ENCODE measurements around the gene EDEM1.

EDEM1 gene

DNA sequence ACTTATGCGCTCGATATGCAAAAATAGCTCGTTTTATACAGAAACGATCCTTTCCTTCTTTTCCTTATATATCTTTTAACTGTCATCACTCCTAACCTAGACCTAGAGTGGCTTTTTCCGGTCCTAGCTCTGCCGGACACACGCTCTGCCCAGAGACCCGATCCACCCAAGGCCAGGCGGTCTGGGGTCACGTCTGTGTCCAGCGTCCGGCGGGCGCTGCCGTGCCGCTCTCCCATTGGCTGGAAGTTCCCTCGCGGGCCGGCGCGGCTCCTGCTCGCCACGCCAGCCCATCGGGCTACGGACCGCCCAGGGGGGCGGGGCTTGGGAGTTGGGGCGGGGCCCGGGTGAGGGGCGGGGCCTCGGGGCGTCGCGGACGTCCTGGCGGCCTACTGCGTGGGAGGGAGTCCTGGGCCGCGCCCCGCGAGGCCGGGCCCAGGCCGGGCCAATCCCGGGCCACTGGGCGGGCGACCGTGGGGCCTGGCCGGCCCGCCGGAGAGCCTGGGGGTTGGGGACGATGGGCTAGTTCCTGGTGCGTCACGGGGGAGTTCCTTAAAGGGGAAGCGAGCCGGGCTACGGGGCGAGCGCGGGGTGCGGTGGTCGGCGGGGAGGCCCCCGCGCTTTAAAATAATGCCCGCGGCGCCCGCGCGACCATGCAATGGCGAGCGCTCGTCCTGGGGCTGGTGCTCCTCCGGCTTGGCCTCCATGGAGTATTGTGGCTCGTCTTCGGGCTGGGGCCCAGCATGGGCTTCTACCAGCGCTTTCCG is at the start of gene EDEM1:
EDEM1 (plus strand) TSS at position 552 of the 764 bp plus-strand sequence; CDS start at position 651, 99 bp downstream.
- TF ChIP-seq, protein P1, sequence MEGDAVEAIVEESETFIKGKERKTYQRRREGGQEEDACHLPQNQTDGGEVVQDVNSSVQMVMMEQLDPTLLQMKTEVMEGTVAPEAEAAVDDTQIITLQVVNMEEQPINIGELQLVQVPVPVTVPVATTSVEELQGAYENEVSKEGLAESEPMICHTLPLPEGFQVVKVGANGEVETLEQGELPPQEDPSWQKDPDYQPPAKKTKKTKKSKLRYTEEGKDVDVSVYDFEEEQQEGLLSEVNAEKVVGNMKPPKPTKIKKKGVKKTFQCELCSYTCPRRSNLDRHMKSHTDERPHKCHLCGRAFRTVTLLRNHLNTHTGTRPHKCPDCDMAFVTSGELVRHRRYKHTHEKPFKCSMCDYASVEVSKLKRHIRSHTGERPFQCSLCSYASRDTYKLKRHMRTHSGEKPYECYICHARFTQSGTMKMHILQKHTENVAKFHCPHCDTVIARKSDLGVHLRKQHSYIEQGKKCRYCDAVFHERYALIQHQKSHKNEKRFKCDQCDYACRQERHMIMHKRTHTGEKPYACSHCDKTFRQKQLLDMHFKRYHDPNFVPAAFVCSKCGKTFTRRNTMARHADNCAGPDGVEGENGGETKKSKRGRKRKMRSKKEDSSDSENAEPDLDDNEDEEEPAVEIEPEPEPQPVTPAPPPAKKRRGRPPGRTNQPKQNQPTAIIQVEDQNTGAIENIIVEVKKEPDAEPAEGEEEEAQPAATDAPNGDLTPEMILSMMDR (IDR thresholded peaks at IDR 0.05; ENCODE audit: extremely low read depth, missing control alignments), result no peak
- DNase-seq (ENCODE audit: low spot score), result peak; percentile 99

DNA sequence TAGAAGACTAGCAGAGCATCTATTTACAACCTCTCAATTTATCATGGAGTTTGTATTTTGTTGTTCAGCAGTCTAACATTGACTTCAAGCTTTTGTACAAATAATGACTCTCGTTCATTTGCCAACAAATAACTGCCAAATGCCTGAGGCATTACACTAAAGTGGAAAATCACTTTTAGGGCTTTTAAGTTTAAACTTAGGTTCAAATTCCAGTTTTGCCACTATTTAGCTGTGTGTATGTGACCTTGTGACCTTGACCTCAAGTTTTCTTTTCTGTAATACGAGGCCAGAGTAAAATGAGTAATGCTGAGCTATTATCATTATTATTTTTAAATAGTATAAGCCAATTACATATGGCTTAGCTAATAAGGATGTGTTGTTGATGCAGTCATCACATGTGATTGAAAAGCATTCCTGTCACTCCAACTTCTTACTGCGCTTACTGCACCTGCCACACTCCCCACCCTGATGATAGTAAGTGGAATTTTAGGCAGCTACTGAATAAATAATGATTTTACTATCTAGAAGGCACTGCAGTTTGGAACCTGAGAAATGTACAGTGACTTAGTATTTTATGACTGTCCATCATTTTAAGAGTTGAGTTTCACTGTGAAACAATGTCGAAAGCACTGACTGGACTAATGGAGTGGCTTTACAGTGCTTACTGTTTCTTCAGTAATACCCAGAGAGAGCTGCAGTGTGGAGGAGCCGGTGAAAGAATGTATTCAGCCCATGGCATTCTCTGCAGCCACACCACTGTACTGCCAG is 49.1 kb upstream of the EDEM1 start:
- TF ChIP-seq, protein P1 (IDR thresholded peaks at IDR 0.05; ENCODE audit: extremely low read depth, missing control alignments), result no peak
- DNase-seq (ENCODE audit: low spot score), result no peak

DNA sequence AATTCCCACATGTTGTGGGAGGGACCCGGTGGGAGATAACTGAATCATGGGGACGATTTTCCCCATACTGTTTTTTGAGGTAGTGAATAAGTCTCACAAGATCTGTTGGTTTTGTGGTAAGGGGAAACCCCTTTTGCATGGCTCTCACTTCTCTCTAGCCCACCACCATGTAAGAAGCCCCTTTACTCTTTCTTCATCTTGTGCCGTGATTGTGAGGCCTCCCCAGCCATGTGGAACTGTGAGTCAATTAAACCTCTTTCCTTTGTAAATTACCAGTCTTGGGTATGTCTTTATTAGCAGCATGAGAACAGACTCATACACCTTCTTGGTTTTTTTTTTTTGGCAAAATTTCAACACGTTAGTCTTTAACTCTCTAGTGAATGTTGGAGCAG is 47.3 kb upstream of the EDEM1 start:
- TF ChIP-seq, protein P1 (IDR thresholded peaks at IDR 0.05; ENCODE audit: extremely low read depth, missing control alignments), result no peak
- no peak for DNase-seq (ENCODE audit: low spot score)

DNA sequence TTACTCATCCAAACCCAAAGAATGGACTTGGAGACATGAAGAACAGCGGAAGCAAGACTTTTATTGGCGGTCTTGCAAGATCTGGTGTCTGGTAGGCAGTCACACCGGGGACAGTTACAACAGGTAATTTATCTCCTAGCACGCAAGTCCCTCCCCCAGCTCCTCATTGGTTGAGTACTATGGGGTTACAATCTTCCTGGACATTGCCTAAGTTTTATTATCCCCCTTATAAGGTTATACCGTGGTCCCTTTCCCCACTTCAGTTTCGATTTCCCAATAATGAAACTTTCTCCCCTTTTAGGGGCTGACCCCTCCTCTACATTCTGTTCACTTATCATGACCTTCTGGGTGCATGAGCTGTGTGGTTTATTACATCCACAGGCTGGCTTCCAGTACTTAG is 46.7 kb upstream of the EDEM1 start:
- TF ChIP-seq, protein P1 (IDR thresholded peaks at IDR 0.05; ENCODE audit: extremely low read depth, missing control alignments), result no peak
- DNase-seq (ENCODE audit: low spot score), result no peak

DNA sequence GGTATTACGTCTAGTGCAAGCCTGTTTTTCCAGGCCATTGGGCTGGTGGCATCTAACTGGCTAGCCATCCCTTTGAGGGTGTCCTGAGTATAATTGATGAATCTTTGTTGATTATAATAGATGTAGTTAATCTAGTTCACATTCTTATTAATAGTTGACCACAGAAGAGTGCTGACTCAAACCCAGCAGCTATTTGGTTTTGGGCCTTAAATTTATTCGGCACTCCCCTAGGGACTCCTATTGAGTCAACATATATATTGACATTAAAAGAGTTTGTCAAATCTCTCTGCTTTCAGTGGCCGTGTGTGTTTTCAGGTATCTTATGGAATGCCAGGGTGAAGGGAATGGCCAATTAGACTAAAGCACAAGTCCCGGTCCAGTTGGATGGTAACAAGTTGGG is 45.7 kb upstream of the EDEM1 start:
- no peak for DNase-seq (ENCODE audit: low spot score)
- TF ChIP-seq, protein P1 (IDR thresholded peaks at IDR 0.05; ENCODE audit: extremely low read depth, missing control alignments), result no peak

DNA sequence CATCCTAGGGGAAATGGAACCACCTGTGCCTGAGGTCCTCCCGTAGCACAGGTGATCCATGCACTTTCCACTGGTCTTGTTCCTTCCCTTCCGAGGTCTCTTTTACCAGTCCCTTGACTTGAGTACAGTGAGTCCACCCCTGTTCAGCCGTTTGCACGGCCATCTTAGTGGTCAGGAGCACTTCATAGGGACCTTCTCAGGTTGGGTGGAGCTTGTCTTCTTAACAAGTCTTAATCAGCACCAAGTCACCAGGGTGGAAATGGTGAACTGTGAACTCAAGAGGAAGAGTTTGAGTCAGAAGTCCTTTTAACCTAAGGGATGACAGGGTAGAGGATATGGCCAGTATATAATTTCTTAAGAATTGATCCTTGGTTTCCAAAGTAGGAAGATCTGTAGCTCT is 44.0 kb upstream of the EDEM1 start:
- no peak for DNase-seq (ENCODE audit: low spot score)
- TF ChIP-seq, protein P1 (IDR thresholded peaks at IDR 0.05; ENCODE audit: extremely low read depth, missing control alignments), result no peak

DNA sequence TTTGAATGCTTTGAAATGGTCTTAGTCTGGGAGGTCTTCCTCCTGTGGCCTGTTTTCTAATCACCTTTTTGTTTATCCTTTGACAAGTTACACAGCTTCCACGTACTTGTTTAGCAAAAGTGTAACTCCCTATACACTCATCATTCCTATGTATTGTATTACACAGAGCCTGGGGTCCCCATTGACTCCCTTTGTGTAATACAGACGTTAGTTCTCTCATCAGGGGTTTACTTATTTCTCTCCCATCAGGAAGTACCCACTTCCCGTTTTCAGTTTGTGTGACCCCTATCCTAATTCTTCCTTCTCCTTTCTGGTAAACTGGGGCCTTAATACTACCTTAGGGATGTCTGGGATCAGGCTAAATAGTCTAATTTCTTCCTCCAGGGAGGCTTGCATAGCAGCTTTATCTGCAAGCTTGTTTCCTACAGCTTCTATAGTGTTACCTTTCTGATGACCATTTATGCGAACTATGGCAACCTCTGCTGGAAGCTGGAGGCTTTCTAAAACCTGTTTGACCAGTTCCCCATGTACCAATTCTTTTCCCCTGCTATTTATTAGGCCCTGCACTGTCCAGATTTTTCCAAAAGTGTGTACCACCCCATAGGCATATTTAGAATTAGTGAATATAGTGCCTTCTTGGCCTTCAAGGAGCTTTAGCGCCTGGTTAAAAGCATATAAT is 43.1 kb upstream of the EDEM1 start:
- TF ChIP-seq, protein P1 (IDR thresholded peaks at IDR 0.05; ENCODE audit: extremely low read depth, missing control alignments), result no peak
- DNase-seq (ENCODE audit: low spot score), result no peak

Data from GM20000 (cell line).